ENCODE results near the gene GAB2. TPM values are rescaled to one million over a fixed set of nuclear protein-coding genes. Genes with fewer than 3 reads are reported as not detected.

GAB2 gene
- total RNA-seq, 4 donors from 2014 or later: 39.6 to 57.3 (median 46.6) TPM

- 95 to 97% methylated on average over 4 of the region's 4 CpGs for WGBS, 2 donors
- TF ChIP-seq POLR2A (IDR thresholded peaks at IDR 0.05) (no peak), CTCF (IDR thresholded peaks at IDR 0.05) (no peak), EP300 (IDR thresholded peaks at IDR 0.05) (no peak)
- Histone ChIP-seq H3K27me3 (no peaks in the 10 kb centered on the region), H3K27ac (no peak overlapping the region), H3K4me3 (no peak overlapping the region), H3K9me3 (no peaks in the 10 kb centered on the region), H3K4me1 (peaks cover 0 to under 1% (median 0%) of the 10 kb centered on the region in 4 donors), H3K36me3 (peaks cover 0 to 60% (median 0%) of the 10 kb centered on the region in 3 donors)
- no peak for DNase-seq (ENCODE audit: low spot score in 2 of 2)
Observed at GRCh38 chr11:78459738-78460137, 42.1 kb upstream of the GAB2 start.

GRCh38 chr11:78457448-78457847, 39.8 kb upstream of the GAB2 start:
- Histone ChIP-seq H3K9me3 (no peaks in the 10 kb centered on the region), H3K4me1 (no peaks in the 10 kb centered on the region), H3K4me3 (no peak overlapping the region), H3K27me3 (no peaks in the 10 kb centered on the region), H3K36me3 (peaks cover 0 to 41% (median 0%) of the 10 kb centered on the region in 3 donors), H3K27ac (no peak overlapping the region)
- DNase-seq (ENCODE audit: low spot score in 2 of 2): no peak
- WGBS, 2 donors: 74 to 93% methylated on average over 2 of the region's 2 CpGs
- TF ChIP-seq CTCF (IDR thresholded peaks at IDR 0.05) (no peak), POLR2A (IDR thresholded peaks at IDR 0.05) (no peak)

- Histone ChIP-seq H3K36me3 (peaks cover 0 to 9% (median 0%) of the 10 kb centered on the region in 3 donors), H3K4me3 (no peak overlapping the region), H3K27ac (no peak overlapping the region), H3K4me1 (no peaks in the 10 kb centered on the region), H3K27me3 (no peaks in the 10 kb centered on the region), H3K9me3 (no peaks in the 10 kb centered on the region)
- no peak for DNase-seq (ENCODE audit: low spot score in 2 of 2)
- WGBS, 2 donors: 78 to 80% methylated on average over 2 of the region's 2 CpGs
- TF ChIP-seq CTCF (IDR thresholded peaks at IDR 0.05): no peak
- TF ChIP-seq EP300 (IDR thresholded peaks at IDR 0.05): no peak
- TF ChIP-seq POLR2A (IDR thresholded peaks at IDR 0.05): no peak
Observed at GRCh38 chr11:78453140-78453935, 35.7 kb upstream of the GAB2 start.

- WGBS, 2 donors: 91 to 96% methylated on average over 5 of the region's 5 CpGs
- no peak overlapping the region for H3K27ac ChIP-seq
- TF ChIP-seq POLR2A (IDR thresholded peaks at IDR 0.05) (no peak), EP300 (IDR thresholded peaks at IDR 0.05) (no peak), CTCF (IDR thresholded peaks at IDR 0.05) (no peak)
- H3K36me3 ChIP-seq: peaks cover 0 to 4% (median 0%) of the 10 kb centered on the region in 3 donors
- H3K4me3 ChIP-seq: no peak overlapping the region
- H3K9me3 ChIP-seq: no peaks in the 10 kb centered on the region
- H3K4me1 ChIP-seq: no peaks in the 10 kb centered on the region
- DNase-seq (ENCODE audit: low spot score in 2 of 2): no peak
- no peaks in the 10 kb centered on the region for H3K27me3 ChIP-seq
Observed at GRCh38 chr11:78451371-78452150, 33.9 kb upstream of the GAB2 start.

- Histone ChIP-seq H3K27ac (no peak overlapping the region), H3K36me3 (no peaks in the 10 kb centered on the region), H3K4me1 (no peaks in the 10 kb centered on the region), H3K9me3 (no peaks in the 10 kb centered on the region), H3K27me3 (no peaks in the 10 kb centered on the region), H3K4me3 (no peak overlapping the region)
- WGBS, 2 donors: 89 to 91% methylated on average over 2 of the region's 2 CpGs
- TF ChIP-seq POLR2A (IDR thresholded peaks at IDR 0.05): no peak
- TF ChIP-seq EP300 (IDR thresholded peaks at IDR 0.05): no peak
- no peak for TF ChIP-seq CTCF (IDR thresholded peaks at IDR 0.05)
- DNase-seq (ENCODE audit: low spot score in 2 of 2): no peak
Observed at GRCh38 chr11:78450866-78451265, 33.2 kb upstream of the GAB2 start.

Data from tibial nerve (tissue), 4 donors.